ENCODE data around the gene POLE.

DNA sequence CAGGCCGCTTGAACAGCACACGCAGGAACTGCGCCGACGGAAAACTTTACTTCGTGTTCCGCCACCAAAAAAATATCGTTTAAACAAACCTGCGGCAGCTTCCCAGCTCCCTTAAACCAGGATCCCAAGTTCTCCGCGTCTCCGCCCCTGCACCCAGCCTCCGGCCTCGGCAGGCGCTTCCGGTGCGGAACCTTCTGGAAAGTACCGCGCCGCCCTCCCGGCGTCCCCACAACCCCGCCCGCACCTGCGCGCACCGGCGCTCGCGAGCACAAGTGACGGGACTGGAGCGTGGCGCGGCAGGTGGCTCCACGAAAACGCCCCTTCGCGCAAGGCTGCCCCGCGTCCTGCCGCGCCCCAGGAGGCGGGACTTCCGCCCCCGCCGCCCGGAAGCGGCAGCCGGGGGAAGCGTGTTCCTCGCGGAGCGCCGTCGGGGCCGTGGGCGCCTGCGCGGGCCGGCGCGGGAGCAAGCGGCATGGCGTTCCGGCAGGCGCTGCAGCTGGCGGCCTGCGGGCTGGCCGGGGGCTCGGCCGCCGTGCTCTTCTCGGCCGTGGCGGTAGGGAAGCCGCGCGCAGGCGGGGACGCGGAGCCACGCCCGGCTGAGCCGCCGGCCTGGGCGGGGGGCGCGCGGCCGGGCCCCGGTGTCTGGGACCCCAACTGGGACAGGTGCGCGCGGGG is 23.4 kb upstream of the POLE start, which contains the start of gene PGAM5:
- TF ChIP-seq, protein P1, sequence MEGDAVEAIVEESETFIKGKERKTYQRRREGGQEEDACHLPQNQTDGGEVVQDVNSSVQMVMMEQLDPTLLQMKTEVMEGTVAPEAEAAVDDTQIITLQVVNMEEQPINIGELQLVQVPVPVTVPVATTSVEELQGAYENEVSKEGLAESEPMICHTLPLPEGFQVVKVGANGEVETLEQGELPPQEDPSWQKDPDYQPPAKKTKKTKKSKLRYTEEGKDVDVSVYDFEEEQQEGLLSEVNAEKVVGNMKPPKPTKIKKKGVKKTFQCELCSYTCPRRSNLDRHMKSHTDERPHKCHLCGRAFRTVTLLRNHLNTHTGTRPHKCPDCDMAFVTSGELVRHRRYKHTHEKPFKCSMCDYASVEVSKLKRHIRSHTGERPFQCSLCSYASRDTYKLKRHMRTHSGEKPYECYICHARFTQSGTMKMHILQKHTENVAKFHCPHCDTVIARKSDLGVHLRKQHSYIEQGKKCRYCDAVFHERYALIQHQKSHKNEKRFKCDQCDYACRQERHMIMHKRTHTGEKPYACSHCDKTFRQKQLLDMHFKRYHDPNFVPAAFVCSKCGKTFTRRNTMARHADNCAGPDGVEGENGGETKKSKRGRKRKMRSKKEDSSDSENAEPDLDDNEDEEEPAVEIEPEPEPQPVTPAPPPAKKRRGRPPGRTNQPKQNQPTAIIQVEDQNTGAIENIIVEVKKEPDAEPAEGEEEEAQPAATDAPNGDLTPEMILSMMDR (IDR thresholded peaks at IDR 0.05) = no peak
- TF ChIP-seq CHD2 (IDR thresholded peaks at IDR 0.05; ENCODE audit: low read length, partially characterized antibody) (peak; percentile 83), GABPA (IDR thresholded peaks at IDR 0.05; ENCODE audit: low read depth) (peak; percentile 89)
- TF ChIP-seq, protein P2, sequence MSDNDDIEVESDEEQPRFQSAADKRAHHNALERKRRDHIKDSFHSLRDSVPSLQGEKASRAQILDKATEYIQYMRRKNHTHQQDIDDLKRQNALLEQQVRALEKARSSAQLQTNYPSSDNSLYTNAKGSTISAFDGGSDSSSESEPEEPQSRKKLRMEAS (IDR thresholded peaks at IDR 0.05; ENCODE audit: low read depth) = peak; percentile 81

All from SK-N-SH (cell line).